Putamen (tissue), 1 donor: ENCODE data around the gene U2AF2.

ENCODE experiments used
- DNase-seq: peaks from one replicate; pipeline ENCODE4 v3.0.0-alpha.2; 2016; ENCODE audit warnings: low spot score

The U2AF2 gene

GRCh38 chr19:55675661-55676354 is 21.0 kb downstream of the U2AF2 start:
- DNase-seq: no peak

GRCh38 chr19:55676383-55676782 is 21.5 kb downstream of the U2AF2 start:
- DNase-seq: peak; percentile 34

- no peak for DNase-seq
These were observed 22.2 kb downstream of the U2AF2 start for GRCh38 chr19:55676889-55677505.

- no peak for DNase-seq
These were observed 22.8 kb downstream of the U2AF2 start for GRCh38 chr19:55677572-55678028.

- DNase-seq: no peak
These were observed 23.4 kb downstream of the U2AF2 start for GRCh38 chr19:55678121-55678671.

- no peak for DNase-seq
These were observed 24.8 kb downstream of the U2AF2 start for GRCh38 chr19:55679343-55680257.

GRCh38 chr19:55680339-55681130 is 25.7 kb downstream of the U2AF2 start:
- no peak for DNase-seq

GRCh38 chr19:55681131-55682092 is 26.6 kb downstream of the U2AF2 start:
- DNase-seq: no peak

- no peak for DNase-seq
These were observed 28.8 kb downstream of the U2AF2 start for GRCh38 chr19:55683449-55684261.

- no peak for DNase-seq
These were observed 30.3 kb downstream of the U2AF2 start for GRCh38 chr19:55684946-55685681.

GRCh38 chr19:55685776-55686175 is 30.9 kb downstream of the U2AF2 start:
- DNase-seq: no peak

- DNase-seq: no peak
These were observed 31.6 kb downstream of the U2AF2 start for GRCh38 chr19:55686311-55687050.

- no peak for DNase-seq
These were observed 32.7 kb downstream of the U2AF2 start for GRCh38 chr19:55687281-55688201.

GRCh38 chr19:55688422-55689218 is 33.8 kb downstream of the U2AF2 start:
- DNase-seq: no peak

GRCh38 chr19:55689411-55690108 is 34.7 kb downstream of the U2AF2 start:
- DNase-seq: no peak
